GM18498 (cell line): ENCODE data around the gene ZNF774.
A peak's percentile ranks its signal among the peaks of the same experiment; 100 is the strongest.
"Not testable (repeated sequence)": the region's sequence is repeated elsewhere in the genome, so short reads cannot be mapped to it uniquely, and the experiment has no call there.

Experiments used
- ATAC-seq: cut with Tn5 transposase; IDR thresholded peaks from one replicate; pipeline ENCODE4 v1.9.1; 2021; ENCODE audit warnings: mild to moderate bottlenecking, moderate library complexity; ENCODE audit not compliant: unreplicated experiment

The ZNF774 gene

GRCh38 chr15:90352107-90352893, at the start of gene ZNF774:
ZNF774 (plus strand) TSS chr15:90352284; CDS start chr15:90354661, 2,377 bp downstream.
- ATAC-seq, result peak; percentile 99

GRCh38 chr15:90305355-90305754, 46.7 kb upstream of the ZNF774 start:
- not testable (repeated sequence) for ATAC-seq

GRCh38 chr15:90305932-90306331, 46.2 kb upstream of the ZNF774 start:
- ATAC-seq, result no peak

GRCh38 chr15:90306560-90306959, 45.5 kb upstream of the ZNF774 start:
- ATAC-seq, result peak; percentile 70

- no peak for ATAC-seq
These were observed 44.4 kb upstream of the ZNF774 start for GRCh38 chr15:90307661-90308060.

GRCh38 chr15:90309020-90309419, 43.1 kb upstream of the ZNF774 start:
- no peak for ATAC-seq

- no peak for ATAC-seq
These were observed 36.7 kb upstream of the ZNF774 start for GRCh38 chr15:90315278-90315982.

- ATAC-seq, result no peak
These were observed 35.9 kb upstream of the ZNF774 start for GRCh38 chr15:90316139-90316538.

GRCh38 chr15:90318591-90318990, 33.5 kb upstream of the ZNF774 start:
- ATAC-seq, result no peak

GRCh38 chr15:90320062-90320884, 31.8 kb upstream of the ZNF774 start:
- ATAC-seq, result peak; percentile 74

- ATAC-seq, result no peak
These were observed 31.2 kb upstream of the ZNF774 start for GRCh38 chr15:90320885-90321278.

GRCh38 chr15:90322538-90322937, 29.5 kb upstream of the ZNF774 start:
- no peak for ATAC-seq

GRCh38 chr15:90325726-90326125, 26.4 kb upstream of the ZNF774 start:
- ATAC-seq, result no peak

- no peak for ATAC-seq
These were observed 25.6 kb upstream of the ZNF774 start for GRCh38 chr15:90326441-90326840.

GRCh38 chr15:90327311-90327710, 24.8 kb upstream of the ZNF774 start:
- no peak for ATAC-seq

GRCh38 chr15:90334304-90334731, 17.8 kb upstream of the ZNF774 start:
- no peak for ATAC-seq

- ATAC-seq, result no peak
These were observed 15.4 kb upstream of the ZNF774 start for GRCh38 chr15:90336705-90337141.

- ATAC-seq, result no peak
These were observed 14.8 kb upstream of the ZNF774 start for GRCh38 chr15:90337256-90337655.

- ATAC-seq, result no peak
These were observed 13.6 kb upstream of the ZNF774 start for GRCh38 chr15:90338532-90338931.

GRCh38 chr15:90340345-90340744, 11.7 kb upstream of the ZNF774 start:
- ATAC-seq, result no peak

GRCh38 chr15:90343302-90343790, 8.7 kb upstream of the ZNF774 start:
- ATAC-seq, result no peak
